A673 (cell line): Measurements from ENCODE around the gene COX15. TPM values are rescaled to one million over a fixed set of nuclear protein-coding genes. Genes with fewer than 3 reads are reported as not detected.

Source experiments
- BruUV-seq: library from RNA; stranded (reverse); fragments of 400-500 nt; replicated peaks from 2 replicates; lab custom pipeline; 2021; lab: Mats Ljungman, UMichigan
- CTCF ChIA-PET: fragments of 300-600 bp; sonication (Branson Sonifier 250); formaldehyde crosslinking; loops from one replicate; lab custom pipeline; 2022; ENCODE audit warnings: antibody characterized with exemption; lab: Charles Lee
- POLR2A ChIA-PET: fragments of 300-600 bp; sonication (Branson Sonifier 250); formaldehyde crosslinking; loops from one replicate; lab custom pipeline; 2022; ENCODE audit warnings: antibody characterized with exemption; ENCODE audit not compliant: low non-redundant PET; lab: Charles Lee
- DNase-seq: peaks from one replicate; pipeline ENCODE4 v3.0.0-alpha.2; 2015; ENCODE audit warnings: low spot score
- H3K27ac ChIP-seq: fragments of 200-600 bp; sonication (generic); 2 replicates; pipeline ENCODE4 v1.5.1; 2016; ENCODE audit warnings: mixed run types, low read depth, mild to moderate bottlenecking, mixed read lengths, antibody characterized with exemption, low read length; ENCODE audit not compliant: poor library complexity, severe bottlenecking
- H3K27me3 ChIP-seq: fragments of 200-600 bp; sonication (generic); replicated peaks from 2 replicates; pipeline ENCODE4 v1.6.1; 2017; ENCODE audit warnings: mixed run types, low read depth, mild to moderate bottlenecking, mixed read lengths, antibody characterized with exemption, low read length; ENCODE audit not compliant: insufficient read depth, poor library complexity
- H3K36me3 ChIP-seq: fragments of 200-600 bp; sonication (generic); 2 replicates; pipeline ENCODE4 v1.6.1; 2016; ENCODE audit warnings: mixed run types, mild to moderate bottlenecking, mixed read lengths, antibody characterized with exemption, low read length; ENCODE audit not compliant: insufficient read depth, poor library complexity, severe bottlenecking
- H3K4me1 ChIP-seq: fragments of 200-600 bp; sonication (generic); 2 replicates; pipeline ENCODE4 v1.6.1; 2017; ENCODE audit warnings: mixed run types, mild to moderate bottlenecking, mixed read lengths, antibody characterized with exemption, low read length; ENCODE audit not compliant: insufficient read depth, poor library complexity, severe bottlenecking
- H3K4me3 ChIP-seq: fragments of 200-600 bp; sonication (generic); 2 replicates; pipeline ENCODE4 v1.5.1; 2016; ENCODE audit warnings: low read depth, mixed run types, mild to moderate bottlenecking, mixed read lengths, low read length; ENCODE audit not compliant: poor library complexity, severe bottlenecking
- H3K9me3 ChIP-seq: fragments of 200-600 bp; sonication (generic); 2 replicates; pipeline ENCODE4 v1.6.1; 2016; ENCODE audit warnings: mixed run types, low read depth, mild to moderate bottlenecking, mixed read lengths, antibody characterized with exemption, low read length; ENCODE audit not compliant: poor library complexity, severe bottlenecking
- EZH2 ChIP-seq: fragments of 200-600 bp; sonication (generic); IDR thresholded peaks from 2 replicates; pipeline ENCODE4 v1.6.1; 2017; ENCODE audit warnings: borderline replicate concordance, low read depth, mild to moderate bottlenecking, mixed read lengths, antibody characterized with exemption, low read length; ENCODE audit not compliant: poor library complexity, severe bottlenecking
- intact Hi-C: fragments of 100-400 bp; cut with micrococcal nuclease; formaldehyde crosslinking; loops from one replicate; pipeline ENCODE4 v1.10.0; 2022; ENCODE audit not compliant: unreplicated experiment
- total RNA-seq: library from RNA; stranded (reverse); gene quantifications from 2 replicates; pipeline ENCODE4 v1.2.3, GENCODE V29; 2021
- TF ChIP-seq, protein P1 (sequence below): fragments of 300-800, 200-600 bp; sonication (generic); conservative IDR thresholded peaks from 2 replicates; pipeline ENCODE4 v1.5.1; 2017; ENCODE audit warnings: low read depth, mild to moderate bottlenecking, antibody characterized with exemption, low read length, moderate library complexity, mixed read lengths

Gene COX15
- total RNA-seq, 1 experiment from 2014 or later: 46.1 TPM

DNA sequence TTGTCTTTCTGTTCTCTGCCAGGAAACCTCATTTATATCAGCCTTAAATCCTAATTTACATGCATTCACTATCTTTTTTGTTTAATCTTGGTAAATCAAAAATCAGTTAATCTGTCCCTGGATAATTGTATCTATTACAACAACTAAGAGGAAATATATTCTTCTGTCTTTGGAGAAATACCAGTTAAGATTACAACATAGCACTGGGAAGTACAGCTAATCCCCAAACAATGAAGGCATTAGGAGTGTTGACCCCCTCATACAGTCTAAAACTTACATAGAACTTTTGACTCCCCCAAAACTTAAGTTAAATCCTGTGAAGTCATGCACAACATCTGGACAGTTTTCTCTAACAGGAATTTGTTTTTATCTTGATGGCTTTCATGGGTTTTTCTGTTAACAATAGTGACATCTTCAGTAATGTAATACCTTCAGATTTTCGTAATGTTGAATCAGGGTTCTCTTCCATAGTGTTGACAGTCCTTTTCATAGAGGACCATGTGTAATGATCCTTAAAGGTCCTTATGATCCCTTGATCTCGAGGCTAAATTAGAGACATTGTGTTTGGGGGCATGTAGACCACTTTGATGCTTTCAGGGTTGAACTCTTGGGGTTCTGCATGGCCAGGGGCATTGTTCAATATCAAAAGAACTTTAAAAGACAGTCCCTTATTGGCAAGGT, 26.4 kb upstream of the COX15 start:
- POLR2A ChIA-PET: interaction anchor here (0.6 kb wide), 1 partner anchor 93 kb away, joined by 6 read pairs; no protein-coding TSS in a partner anchor
- H3K36me3 ChIP-seq: peaks cover 25% of the 10 kb centered on the region
- no peaks in the 10 kb centered on the region for H3K9me3 ChIP-seq
- H3K4me1 ChIP-seq: peaks cover 40% of the 10 kb centered on the region
- H3K27ac ChIP-seq: peak overlapping the region; percentile 70
- intact Hi-C loops: no loop called here
- CTCF ChIA-PET: no interaction called here
- BruUV-seq: no TSS peak
- no peak overlapping the region for H3K4me3 ChIP-seq
- TF ChIP-seq EZH2: no peak
- TF ChIP-seq, protein P1, sequence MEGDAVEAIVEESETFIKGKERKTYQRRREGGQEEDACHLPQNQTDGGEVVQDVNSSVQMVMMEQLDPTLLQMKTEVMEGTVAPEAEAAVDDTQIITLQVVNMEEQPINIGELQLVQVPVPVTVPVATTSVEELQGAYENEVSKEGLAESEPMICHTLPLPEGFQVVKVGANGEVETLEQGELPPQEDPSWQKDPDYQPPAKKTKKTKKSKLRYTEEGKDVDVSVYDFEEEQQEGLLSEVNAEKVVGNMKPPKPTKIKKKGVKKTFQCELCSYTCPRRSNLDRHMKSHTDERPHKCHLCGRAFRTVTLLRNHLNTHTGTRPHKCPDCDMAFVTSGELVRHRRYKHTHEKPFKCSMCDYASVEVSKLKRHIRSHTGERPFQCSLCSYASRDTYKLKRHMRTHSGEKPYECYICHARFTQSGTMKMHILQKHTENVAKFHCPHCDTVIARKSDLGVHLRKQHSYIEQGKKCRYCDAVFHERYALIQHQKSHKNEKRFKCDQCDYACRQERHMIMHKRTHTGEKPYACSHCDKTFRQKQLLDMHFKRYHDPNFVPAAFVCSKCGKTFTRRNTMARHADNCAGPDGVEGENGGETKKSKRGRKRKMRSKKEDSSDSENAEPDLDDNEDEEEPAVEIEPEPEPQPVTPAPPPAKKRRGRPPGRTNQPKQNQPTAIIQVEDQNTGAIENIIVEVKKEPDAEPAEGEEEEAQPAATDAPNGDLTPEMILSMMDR: no peak
- peak; percentile 80 for DNase-seq
- H3K27me3 ChIP-seq: no peaks in the 10 kb centered on the region

DNA sequence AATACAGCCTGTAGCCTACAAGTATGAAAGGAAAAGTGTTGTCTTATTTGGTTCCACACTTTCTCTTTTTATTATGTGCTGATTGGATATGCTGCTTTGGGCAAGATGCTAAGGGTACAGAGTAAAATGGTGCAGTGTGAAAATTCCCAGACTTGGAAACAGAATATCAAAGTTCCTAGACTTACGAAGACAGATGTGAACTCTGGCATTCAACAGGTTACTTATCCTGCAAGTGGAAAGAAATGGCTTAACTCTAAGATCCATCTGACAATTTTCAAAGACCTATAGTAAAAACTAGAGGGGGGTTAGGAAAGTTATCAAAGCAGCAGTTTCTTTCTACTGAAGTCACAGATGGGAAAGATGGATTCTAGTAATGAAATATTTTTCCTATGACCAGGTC, 24.2 kb upstream of the COX15 start:
- Histone ChIP-seq H3K4me3 (no peak overlapping the region), H3K9me3 (no peaks in the 10 kb centered on the region), H3K27me3 (no peaks in the 10 kb centered on the region), H3K4me1 (peaks cover 38% of the 10 kb centered on the region), H3K27ac (no peak overlapping the region), H3K36me3 (peaks cover 35% of the 10 kb centered on the region)
- BruUV-seq: no TSS peak
- ChIA-PET POLR2A (no interaction called here), CTCF (no interaction called here)
- no peak for DNase-seq
- TF ChIP-seq EZH2: no peak
- TF ChIP-seq, protein P1: no peak
- intact Hi-C loops: no loop called here

DNA sequence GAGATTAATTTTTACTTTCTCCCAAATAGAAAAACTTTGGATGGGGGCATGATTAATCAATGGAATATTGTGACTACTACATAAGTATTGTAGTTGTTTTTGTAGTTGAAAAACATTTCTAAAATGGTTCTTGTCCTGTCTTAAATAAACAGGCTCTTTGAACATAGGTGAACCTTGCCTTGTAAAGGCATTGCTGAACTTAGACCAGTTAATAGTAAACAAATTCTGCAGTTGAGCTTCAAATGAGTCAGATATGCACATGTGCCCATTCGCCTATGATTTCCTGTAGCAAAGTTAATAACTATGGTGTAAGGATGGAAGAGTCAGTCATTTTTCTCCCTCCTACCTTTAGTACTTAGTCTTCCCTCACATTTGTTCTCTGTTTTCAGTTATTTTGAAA, 22.7 kb upstream of the COX15 start:
- Histone ChIP-seq H3K27ac (no peak overlapping the region), H3K4me1 (peaks cover 27% of the 10 kb centered on the region), H3K36me3 (peaks cover 48% of the 10 kb centered on the region), H3K4me3 (no peak overlapping the region), H3K9me3 (no peaks in the 10 kb centered on the region), H3K27me3 (no peaks in the 10 kb centered on the region)
- BruUV-seq: no TSS peak
- intact Hi-C loops: no loop called here
- ChIA-PET CTCF (no interaction called here), POLR2A (no interaction called here)
- DNase-seq: no peak
- TF ChIP-seq, protein P1: no peak
- TF ChIP-seq EZH2: no peak
